Measurements from ENCODE around the gene ATP6V1E1. TPM values are rescaled to one million over a fixed set of nuclear protein-coding genes. Genes with fewer than 3 reads are reported as not detected.

ATP6V1E1 gene
- total RNA-seq, 1 donor from 2014 or later: 213 TPM

GRCh38 chr22:17601031-17601430, 27.5 kb downstream of the ATP6V1E1 start:
- H3K36me3 ChIP-seq: peaks cover 57% of the 10 kb centered on the region
- H3K27ac ChIP-seq (replicated peaks): no peak overlapping the region

DNA sequence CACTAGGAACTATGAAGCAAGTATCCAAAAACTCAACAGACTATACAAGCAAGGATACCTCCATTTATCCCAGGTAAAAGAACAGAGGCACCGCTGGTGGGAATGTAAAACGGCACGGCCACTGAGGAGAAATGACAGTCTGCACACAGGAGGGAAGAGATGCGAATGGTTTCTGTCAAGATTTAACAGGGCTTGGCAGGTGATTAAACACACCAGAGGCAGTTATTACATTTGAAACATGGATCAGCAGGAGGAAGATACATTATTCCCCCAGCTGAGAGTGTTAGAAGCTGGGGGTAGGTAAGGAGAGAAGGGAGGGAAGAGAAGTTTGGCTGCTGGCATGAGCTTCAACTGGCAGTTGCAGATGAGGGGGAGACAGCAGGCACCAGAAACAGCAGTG, 30.2 kb downstream of the ATP6V1E1 start:
- Histone ChIP-seq H3K4me3 (no peak overlapping the region), H3K36me3 (peaks cover 84% of the 10 kb centered on the region), H3K27me3 (ENCODE audit: low read depth) (no peaks in the 10 kb centered on the region), H3K9me3 (replicated peaks) (no peaks in the 10 kb centered on the region), H3K27ac (replicated peaks) (no peak overlapping the region), H3K4me1 (peaks cover 1% of the 10 kb centered on the region)
- DNase-seq: no peak
- intact Hi-C loops (cut with micrococcal nuclease): no loop called here
- TF ChIP-seq, protein P1, sequence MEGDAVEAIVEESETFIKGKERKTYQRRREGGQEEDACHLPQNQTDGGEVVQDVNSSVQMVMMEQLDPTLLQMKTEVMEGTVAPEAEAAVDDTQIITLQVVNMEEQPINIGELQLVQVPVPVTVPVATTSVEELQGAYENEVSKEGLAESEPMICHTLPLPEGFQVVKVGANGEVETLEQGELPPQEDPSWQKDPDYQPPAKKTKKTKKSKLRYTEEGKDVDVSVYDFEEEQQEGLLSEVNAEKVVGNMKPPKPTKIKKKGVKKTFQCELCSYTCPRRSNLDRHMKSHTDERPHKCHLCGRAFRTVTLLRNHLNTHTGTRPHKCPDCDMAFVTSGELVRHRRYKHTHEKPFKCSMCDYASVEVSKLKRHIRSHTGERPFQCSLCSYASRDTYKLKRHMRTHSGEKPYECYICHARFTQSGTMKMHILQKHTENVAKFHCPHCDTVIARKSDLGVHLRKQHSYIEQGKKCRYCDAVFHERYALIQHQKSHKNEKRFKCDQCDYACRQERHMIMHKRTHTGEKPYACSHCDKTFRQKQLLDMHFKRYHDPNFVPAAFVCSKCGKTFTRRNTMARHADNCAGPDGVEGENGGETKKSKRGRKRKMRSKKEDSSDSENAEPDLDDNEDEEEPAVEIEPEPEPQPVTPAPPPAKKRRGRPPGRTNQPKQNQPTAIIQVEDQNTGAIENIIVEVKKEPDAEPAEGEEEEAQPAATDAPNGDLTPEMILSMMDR (IDR thresholded peaks at IDR 0.05; ENCODE audit: borderline replicate concordance): no peak

More at GRCh38 chr22:17601031-17601430, 27.5 kb downstream of the ATP6V1E1 start:
- intact Hi-C loops (cut with micrococcal nuclease): no loop called here
- H3K9me3 ChIP-seq (replicated peaks): no peaks in the 10 kb centered on the region
- H3K27me3 ChIP-seq (ENCODE audit: low read depth): no peaks in the 10 kb centered on the region
- no peak overlapping the region for H3K4me3 ChIP-seq
- DNase-seq: no peak
- peaks cover 5% of the 10 kb centered on the region for H3K4me1 ChIP-seq
- TF ChIP-seq, protein P1 (IDR thresholded peaks at IDR 0.05; ENCODE audit: borderline replicate concordance): no peak

DNA sequence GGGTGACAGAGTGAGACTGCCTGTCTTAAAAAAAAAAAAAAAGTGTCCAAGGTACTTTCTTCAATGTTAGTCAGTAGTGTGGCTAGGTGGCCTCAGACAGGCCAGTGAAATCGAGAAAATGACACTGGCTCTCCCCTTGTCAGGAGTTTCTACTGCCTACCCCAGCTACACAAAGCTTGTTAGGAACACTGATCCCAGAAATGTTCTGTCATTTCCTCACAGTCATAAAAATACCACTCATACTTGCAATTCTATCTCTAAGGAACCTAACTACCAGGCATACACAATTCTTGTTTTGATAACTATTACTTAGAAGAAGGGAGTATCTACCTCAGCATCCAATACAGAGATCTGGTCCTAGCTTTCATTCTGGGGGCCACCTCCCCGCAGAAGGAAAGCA, 31.3 kb downstream of the ATP6V1E1 start:
- intact Hi-C loops (cut with micrococcal nuclease): no loop called here
- H3K27me3 ChIP-seq (ENCODE audit: low read depth): no peaks in the 10 kb centered on the region
- TF ChIP-seq, protein P1 (IDR thresholded peaks at IDR 0.05; ENCODE audit: borderline replicate concordance): no peak
- no peak overlapping the region for H3K4me3 ChIP-seq
- no peak overlapping the region for H3K27ac ChIP-seq (replicated peaks)
- H3K36me3 ChIP-seq: peaks cover 88% of the 10 kb centered on the region
- no peaks in the 10 kb centered on the region for H3K9me3 ChIP-seq (replicated peaks)
- no peak for DNase-seq
- peaks cover 3% of the 10 kb centered on the region for H3K4me1 ChIP-seq

DNA sequence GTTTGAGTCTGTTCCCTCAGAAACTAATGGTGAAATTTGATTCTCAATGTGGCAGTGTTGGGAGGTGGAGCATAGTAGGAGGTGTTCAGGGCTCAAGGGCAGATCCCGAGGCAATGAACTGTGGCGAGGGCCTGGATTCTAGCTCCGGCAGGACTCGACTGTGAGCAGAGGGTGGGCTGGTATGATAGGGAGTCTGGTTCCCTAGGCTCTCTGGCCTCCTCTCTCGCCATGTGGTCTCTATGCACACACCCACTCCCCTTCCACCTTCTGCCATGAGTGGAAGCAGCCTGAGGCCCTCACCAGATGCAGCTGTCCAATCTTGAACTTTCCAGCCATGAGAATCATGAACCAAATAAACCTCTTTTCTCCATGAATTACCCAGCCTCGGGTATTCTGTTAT, 32.3 kb downstream of the ATP6V1E1 start:
- Histone ChIP-seq H3K36me3 (peaks cover 97% of the 10 kb centered on the region), H3K4me3 (no peak overlapping the region), H3K4me1 (peaks cover 3% of the 10 kb centered on the region), H3K27ac (replicated peaks) (no peak overlapping the region), H3K27me3 (ENCODE audit: low read depth) (no peaks in the 10 kb centered on the region), H3K9me3 (replicated peaks) (no peaks in the 10 kb centered on the region)
- TF ChIP-seq, protein P1 (IDR thresholded peaks at IDR 0.05; ENCODE audit: borderline replicate concordance): no peak
- intact Hi-C loops (cut with micrococcal nuclease): no loop called here
- DNase-seq: no peak

DNA sequence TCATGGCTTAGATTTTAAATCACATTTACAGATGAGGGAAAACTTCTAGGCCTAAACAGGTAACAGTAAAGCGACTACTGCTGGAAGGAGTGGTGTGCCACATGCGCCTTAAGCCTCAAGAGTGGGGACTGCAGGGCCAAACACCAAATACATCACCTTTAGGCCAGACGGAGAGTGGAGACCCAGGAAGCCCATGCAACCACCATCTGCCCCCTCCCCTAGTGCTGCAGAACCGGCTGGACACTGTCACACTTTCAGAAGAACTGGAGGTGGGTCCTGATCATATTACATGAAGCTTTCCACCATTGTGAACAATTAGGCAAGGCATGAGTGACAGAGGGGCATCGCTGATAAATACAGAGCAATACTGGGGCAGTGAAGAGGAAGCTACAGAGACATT, 36.3 kb downstream of the ATP6V1E1 start:
- no peak overlapping the region for H3K27ac ChIP-seq (replicated peaks)
- TF ChIP-seq, protein P1 (IDR thresholded peaks at IDR 0.05; ENCODE audit: borderline replicate concordance): no peak
- H3K4me1 ChIP-seq: peaks cover 3% of the 10 kb centered on the region
- no peaks in the 10 kb centered on the region for H3K9me3 ChIP-seq (replicated peaks)
- H3K27me3 ChIP-seq (ENCODE audit: low read depth): no peaks in the 10 kb centered on the region
- no peak overlapping the region for H3K4me3 ChIP-seq
- intact Hi-C loops (cut with micrococcal nuclease): no loop called here
- DNase-seq: no peak
- H3K36me3 ChIP-seq: peaks cover 82% of the 10 kb centered on the region

- TF ChIP-seq, protein P1 (IDR thresholded peaks at IDR 0.05; ENCODE audit: borderline replicate concordance): no peak
Observed at GRCh38 chr22:17590586-17590985, 38.0 kb downstream of the ATP6V1E1 start.

More at GRCh38 chr22:17590586-17590985, 38.0 kb downstream of the ATP6V1E1 start:
- no peaks in the 10 kb centered on the region for H3K9me3 ChIP-seq (replicated peaks)
- H3K27ac ChIP-seq (replicated peaks): no peak overlapping the region
- H3K4me1 ChIP-seq: peaks cover 11% of the 10 kb centered on the region
- no peaks in the 10 kb centered on the region for H3K27me3 ChIP-seq (ENCODE audit: low read depth)
- peaks cover 66% of the 10 kb centered on the region for H3K36me3 ChIP-seq
- DNase-seq: no peak
- intact Hi-C loops (cut with micrococcal nuclease): no loop called here
- no peak overlapping the region for H3K4me3 ChIP-seq

All from left ventricle myocardium inferior (tissue), 1 donor.